HG02642 (cell line): ENCODE data around the gene NDUFAF3.

Experiments used
- ATAC-seq: cut with Tn5 transposase; IDR thresholded peaks from one replicate; pipeline ENCODE4 v1.9.1; 2021; ENCODE audit warnings: mild to moderate bottlenecking; ENCODE audit not compliant: unreplicated experiment, poor library complexity

Gene NDUFAF3

DNA sequence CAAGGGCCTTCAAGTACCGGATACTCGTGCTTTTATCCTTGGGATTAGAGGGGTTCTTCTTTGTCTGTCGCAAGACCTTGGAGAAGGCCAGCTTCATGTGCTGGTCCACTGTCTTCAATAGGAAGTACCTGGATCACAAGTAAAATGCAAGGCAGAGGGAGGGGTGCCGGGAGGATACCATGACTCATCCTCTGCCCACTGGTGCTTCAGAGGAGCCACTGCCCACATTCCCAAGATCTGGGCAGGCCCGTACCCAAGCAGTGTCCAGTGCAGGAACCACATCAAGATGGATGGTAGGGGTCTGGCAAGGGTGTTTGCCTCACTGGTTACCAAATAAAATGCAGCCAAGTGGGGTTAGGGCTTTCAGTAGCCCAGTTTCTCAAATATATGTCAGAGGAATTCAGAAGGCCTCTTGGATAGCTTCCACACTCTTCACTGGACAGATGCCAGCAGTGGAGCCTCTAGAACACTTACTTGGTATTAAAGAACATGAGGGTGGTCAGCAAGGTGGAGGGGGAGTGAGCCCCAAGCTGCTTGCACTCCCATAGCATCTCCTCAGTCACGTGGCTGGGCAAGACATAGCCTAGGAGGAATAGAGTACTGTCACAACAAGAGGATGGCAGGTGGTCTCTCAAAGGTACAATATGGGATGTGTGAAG is 10.9 kb downstream of the NDUFAF3 start:
- ATAC-seq = no peak

DNA sequence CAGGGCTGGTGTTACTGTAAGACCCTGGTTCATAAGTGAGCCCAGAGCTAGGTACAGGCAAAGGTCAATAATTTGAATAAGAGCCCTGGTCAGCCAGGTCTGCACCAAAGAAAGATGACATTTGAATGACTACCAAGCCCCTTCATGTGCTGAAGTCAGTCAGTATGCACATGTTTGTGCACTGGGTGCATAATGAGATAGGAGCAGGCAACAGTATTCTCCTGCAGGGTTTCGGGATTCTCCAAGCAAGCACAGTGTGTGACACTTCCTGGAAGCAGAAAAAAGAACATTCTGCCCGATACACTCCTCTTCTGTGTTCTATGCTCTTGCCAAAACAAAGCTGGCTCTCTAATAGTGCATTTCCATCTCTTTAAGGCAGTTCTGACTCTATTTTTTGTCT is 12.7 kb downstream of the NDUFAF3 start:
- ATAC-seq = no peak

DNA sequence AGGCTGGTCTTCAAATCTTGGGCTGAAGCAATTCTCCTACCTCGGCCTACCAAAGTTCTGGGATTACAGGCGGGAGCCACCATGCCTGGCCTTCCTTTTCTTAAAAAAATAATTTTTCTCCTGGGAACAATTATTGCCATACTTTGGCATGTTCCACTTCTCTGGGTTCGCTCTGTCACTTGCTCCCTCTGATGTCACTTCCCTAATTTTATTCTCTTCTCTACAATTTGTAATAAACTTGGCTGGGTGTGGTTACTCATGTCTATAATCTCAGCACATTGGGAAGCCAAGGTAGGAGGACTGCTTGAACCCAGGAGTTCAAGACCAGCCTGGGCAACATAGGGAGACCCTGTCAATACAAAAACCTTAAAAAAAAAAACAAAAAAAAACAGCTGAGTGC is 13.4 kb downstream of the NDUFAF3 start:
- no peak for ATAC-seq

DNA sequence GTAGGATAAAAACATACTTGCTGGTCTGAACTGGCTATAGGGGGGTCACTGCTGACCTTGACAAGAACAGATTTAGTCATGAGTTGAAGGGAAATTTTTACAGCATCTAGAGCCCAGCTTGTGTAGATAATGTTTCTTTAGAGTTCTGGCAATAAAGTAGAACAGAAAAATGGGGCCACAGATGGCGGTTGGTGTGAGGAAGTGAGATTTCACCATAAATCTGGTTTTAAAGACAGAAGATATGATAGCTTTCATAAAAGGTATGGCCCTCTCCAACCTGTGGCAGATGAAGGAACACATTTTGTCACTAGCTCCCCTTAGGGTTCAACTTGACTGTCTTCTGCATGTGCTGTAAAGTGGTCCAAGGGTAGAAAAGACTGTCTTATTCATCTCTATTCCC is 31.6 kb downstream of the NDUFAF3 start:
- ATAC-seq = no peak

DNA sequence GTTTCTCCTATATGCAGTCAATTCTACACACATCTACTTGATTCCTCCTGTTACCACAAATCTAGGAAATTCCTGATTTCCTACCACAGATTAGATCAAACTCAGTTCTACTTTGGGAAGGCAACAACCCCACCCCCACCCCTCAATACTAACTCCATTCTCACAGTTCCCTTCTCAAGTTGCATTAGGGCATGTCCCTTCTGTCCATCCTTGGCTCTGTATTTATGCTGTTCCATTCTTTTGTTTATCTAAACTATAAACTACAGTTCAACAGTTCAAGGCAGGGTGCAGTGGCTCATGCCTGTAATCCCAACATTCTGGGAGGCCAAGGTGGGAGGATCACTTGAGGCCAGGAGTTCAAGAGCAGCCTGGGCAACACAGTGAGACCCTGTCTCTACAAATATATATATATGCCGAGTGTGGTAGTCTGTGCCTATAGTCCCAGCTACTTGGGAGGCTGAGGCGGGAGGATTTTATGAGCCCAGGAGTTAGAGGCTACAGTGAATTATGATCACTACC is 32.5 kb downstream of the NDUFAF3 start:
- no peak for ATAC-seq

DNA sequence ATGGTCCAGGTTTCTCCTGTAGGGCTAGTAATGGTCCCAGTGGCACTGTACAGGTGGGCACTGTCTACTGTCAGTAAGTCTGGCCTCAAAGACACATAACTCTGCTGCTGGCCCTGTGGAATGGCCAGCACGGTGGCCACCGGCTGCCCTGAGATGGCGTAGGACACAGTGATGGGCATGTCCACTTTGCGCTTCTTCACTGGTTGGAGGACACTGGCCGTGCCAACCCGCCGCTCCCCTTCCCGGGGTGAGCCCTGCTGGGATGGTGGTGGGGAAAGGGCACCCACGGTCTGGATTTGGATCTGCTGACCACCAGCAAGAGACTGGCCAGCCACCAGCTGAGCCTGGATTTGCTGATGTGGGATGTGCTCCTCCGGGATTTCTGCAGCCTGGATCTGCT is 35.3 kb downstream of the NDUFAF3 start:
- ATAC-seq = no peak

DNA sequence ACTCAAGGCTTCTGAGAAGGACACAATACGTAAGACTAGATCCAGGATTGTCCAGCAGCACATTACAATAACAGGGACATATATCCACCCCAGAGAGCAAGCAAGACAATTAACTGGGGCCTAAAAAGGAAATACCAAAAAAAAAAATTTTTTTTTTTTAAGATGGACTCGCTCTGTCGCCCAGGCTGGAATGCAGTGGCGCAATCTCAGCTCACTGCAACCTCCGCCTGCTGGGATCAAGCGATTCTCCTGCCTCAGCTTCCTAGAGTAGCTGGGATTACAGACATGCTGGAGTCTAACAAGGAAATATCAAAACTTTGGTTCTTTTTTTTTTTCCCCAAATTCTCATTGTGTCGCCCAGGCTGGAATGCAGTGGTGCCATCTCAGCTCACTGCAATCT is 36.1 kb downstream of the NDUFAF3 start:
- no peak for ATAC-seq
